Upper lobe of right lung (tissue), 1 donor: ENCODE data around the gene MAN1A1. TPM values are rescaled to one million over a fixed set of nuclear protein-coding genes. Genes with fewer than 3 reads are reported as not detected.

Experiments used
- ATAC-seq: fragments of 200-7000 bp; cut with Tn5 transposase; one replicate; pipeline ENCODE4 v1.9.1; 2020; ENCODE audit warnings: mild to moderate bottlenecking, moderate library complexity
- DNase-seq: peaks from one replicate; pipeline ENCODE4 v3.0.0-alpha.2; 2020
- H3K27ac ChIP-seq: fragments of 200-600 bp; one replicate; pipeline ENCODE4 v1.8.0; 2022
- H3K27me3 ChIP-seq: fragments of 200-600 bp; one replicate; pipeline ENCODE4 v1.8.0; 2022; ENCODE audit warnings: mild to moderate bottlenecking
- H3K36me3 ChIP-seq: fragments of 200-600 bp; one replicate; pipeline ENCODE4 v1.8.0; 2022
- H3K4me1 ChIP-seq: fragments of 200-600 bp; one replicate; pipeline ENCODE4 v1.8.0; 2022
- H3K4me3 ChIP-seq: fragments of 200-600 bp; one replicate; pipeline ENCODE4 v1.8.0; 2022; ENCODE audit warnings: mild to moderate bottlenecking
- H3K9me3 ChIP-seq: fragments of 200-600 bp; one replicate; pipeline ENCODE4 v1.8.0; 2022
- CTCF ChIP-seq: fragments of 200-600 bp; IDR thresholded peaks from one replicate; pipeline ENCODE4 v1.8.0; 2022; ENCODE audit warnings: antibody characterized with exemption
- intact Hi-C: fragments of 100-400 bp; cut with DNase I; formaldehyde crosslinking; loops from one replicate; pipeline ENCODE4 v1.11.0; 2022
- total RNA-seq: library from RNA; stranded (reverse); fragmentation: NEBNext Ultra II Directional; extraction: Animal tissue kit (Norgen Biotek cat#: 25700); gene quantifications from one replicate; pipeline ENCODE4 v1.2.1, GENCODE V29; 2021
- donor health status: DM: no; HTN: yes; CAD: no; lungs with severe emphysema.

Gene MAN1A1
- total RNA-seq, 1 donor from 2014 or later, result 74.0 TPM

- intact Hi-C loops, result no loop called here
- peak overlapping the region; percentile 94 for H3K4me3 ChIP-seq
- no peaks in the 10 kb centered on the region for H3K36me3 ChIP-seq
- no peaks in the 10 kb centered on the region for H3K27me3 ChIP-seq
- no peak for TF ChIP-seq CTCF
- DNase-seq (no peak), ATAC-seq (no peak)
- H3K27ac ChIP-seq, result no peak overlapping the region
- H3K4me1 ChIP-seq, result peaks cover 42% of the 10 kb centered on the region
- no peaks in the 10 kb centered on the region for H3K9me3 ChIP-seq
Measured at GRCh38 chr6:119346450-119346849, 3.1 kb downstream of the MAN1A1 start.

GRCh38 chr6:119345114-119345513 is 4.4 kb downstream of the MAN1A1 start:
- Histone ChIP-seq H3K36me3 (no peaks in the 10 kb centered on the region), H3K27me3 (no peaks in the 10 kb centered on the region), H3K4me3 (peak overlapping the region; percentile 94), H3K27ac (no peak overlapping the region), H3K9me3 (no peaks in the 10 kb centered on the region), H3K4me1 (peaks cover 48% of the 10 kb centered on the region)
- intact Hi-C loops, result no loop called here
- ATAC-seq (no peak), DNase-seq (no peak)
- no peak for TF ChIP-seq CTCF

- H3K4me3 ChIP-seq, result peak overlapping the region; percentile 3
Measured at GRCh38 chr6:119344306-119344705, 5.3 kb downstream of the MAN1A1 start.

GRCh38 chr6:119343573-119344146 is 5.9 kb downstream of the MAN1A1 start:
- peak overlapping the region; percentile 4 for H3K27ac ChIP-seq
- TF ChIP-seq CTCF, result no peak
- intact Hi-C loops, result no loop called here
- H3K36me3 ChIP-seq, result no peaks in the 10 kb centered on the region
- H3K4me1 ChIP-seq, result peaks cover 48% of the 10 kb centered on the region
- H3K27me3 ChIP-seq, result no peaks in the 10 kb centered on the region
- no peak overlapping the region for H3K4me3 ChIP-seq
- DNase-seq (no peak), ATAC-seq (no peak)
- H3K9me3 ChIP-seq, result no peaks in the 10 kb centered on the region

More at GRCh38 chr6:119344306-119344705, 5.3 kb downstream of the MAN1A1 start:
- H3K4me1 ChIP-seq, result peaks cover 48% of the 10 kb centered on the region
- no peaks in the 10 kb centered on the region for H3K27me3 ChIP-seq
- peak overlapping the region; percentile 4 for H3K27ac ChIP-seq
- no peak for ATAC-seq
- H3K36me3 ChIP-seq, result no peaks in the 10 kb centered on the region
- no peak for DNase-seq
- TF ChIP-seq CTCF, result no peak
- no peaks in the 10 kb centered on the region for H3K9me3 ChIP-seq
- intact Hi-C loops, result no loop called here

GRCh38 chr6:119343167-119343566 is 6.4 kb downstream of the MAN1A1 start:
- Histone ChIP-seq H3K36me3 (no peaks in the 10 kb centered on the region), H3K4me3 (no peak overlapping the region), H3K27me3 (no peaks in the 10 kb centered on the region), H3K9me3 (no peaks in the 10 kb centered on the region), H3K27ac (no peak overlapping the region), H3K4me1 (peaks cover 48% of the 10 kb centered on the region)
- no peak for DNase-seq
- peak; percentile 4 for TF ChIP-seq CTCF
- intact Hi-C loops, result no loop called here
- no peak for ATAC-seq

- DNase-seq, result no peak
- H3K27ac ChIP-seq, result no peak overlapping the region
- no peak for TF ChIP-seq CTCF
- no peaks in the 10 kb centered on the region for H3K9me3 ChIP-seq
- no peaks in the 10 kb centered on the region for H3K27me3 ChIP-seq
- peaks cover 48% of the 10 kb centered on the region for H3K4me1 ChIP-seq
- no peaks in the 10 kb centered on the region for H3K36me3 ChIP-seq
- no peak for ATAC-seq
- intact Hi-C loops, result no loop called here
- H3K4me3 ChIP-seq, result no peak overlapping the region
Measured at GRCh38 chr6:119342430-119342829, 7.1 kb downstream of the MAN1A1 start.
